ENCODE data around the gene WARS2.
"Not testable (repeated sequence)": the region's sequence is repeated elsewhere in the genome, so short reads cannot be mapped to it uniquely, and the experiment has no call there.

Gene WARS2

DNA sequence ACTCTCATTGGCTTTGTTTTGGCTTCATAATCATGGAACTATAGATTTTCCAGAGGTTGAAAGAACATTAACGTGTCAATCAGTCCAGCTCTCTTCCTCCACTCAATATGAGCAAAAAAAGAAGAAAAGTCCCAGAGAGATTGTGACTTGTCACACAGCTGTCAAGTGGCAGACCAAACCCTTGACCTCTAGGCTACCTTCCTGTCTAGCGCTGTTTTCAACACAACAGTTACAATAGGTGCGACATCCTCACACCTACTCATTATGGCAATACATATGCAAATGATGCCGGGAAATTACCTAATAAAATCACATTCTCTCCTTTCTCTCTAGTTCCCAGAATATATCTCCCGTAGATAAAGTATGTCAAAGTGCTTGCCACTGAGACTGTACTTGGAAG lies 1.1 kb downstream of the WARS2 start:
- H3K27ac ChIP-seq = peak overlapping the region; percentile 95
- TF ChIP-seq, protein P1, sequence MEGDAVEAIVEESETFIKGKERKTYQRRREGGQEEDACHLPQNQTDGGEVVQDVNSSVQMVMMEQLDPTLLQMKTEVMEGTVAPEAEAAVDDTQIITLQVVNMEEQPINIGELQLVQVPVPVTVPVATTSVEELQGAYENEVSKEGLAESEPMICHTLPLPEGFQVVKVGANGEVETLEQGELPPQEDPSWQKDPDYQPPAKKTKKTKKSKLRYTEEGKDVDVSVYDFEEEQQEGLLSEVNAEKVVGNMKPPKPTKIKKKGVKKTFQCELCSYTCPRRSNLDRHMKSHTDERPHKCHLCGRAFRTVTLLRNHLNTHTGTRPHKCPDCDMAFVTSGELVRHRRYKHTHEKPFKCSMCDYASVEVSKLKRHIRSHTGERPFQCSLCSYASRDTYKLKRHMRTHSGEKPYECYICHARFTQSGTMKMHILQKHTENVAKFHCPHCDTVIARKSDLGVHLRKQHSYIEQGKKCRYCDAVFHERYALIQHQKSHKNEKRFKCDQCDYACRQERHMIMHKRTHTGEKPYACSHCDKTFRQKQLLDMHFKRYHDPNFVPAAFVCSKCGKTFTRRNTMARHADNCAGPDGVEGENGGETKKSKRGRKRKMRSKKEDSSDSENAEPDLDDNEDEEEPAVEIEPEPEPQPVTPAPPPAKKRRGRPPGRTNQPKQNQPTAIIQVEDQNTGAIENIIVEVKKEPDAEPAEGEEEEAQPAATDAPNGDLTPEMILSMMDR (IDR thresholded peaks at IDR 0.05) = no peak
- TF ChIP-seq ZFX (IDR thresholded peaks at IDR 0.05; ENCODE audit: borderline replicate concordance) = no peak

DNA sequence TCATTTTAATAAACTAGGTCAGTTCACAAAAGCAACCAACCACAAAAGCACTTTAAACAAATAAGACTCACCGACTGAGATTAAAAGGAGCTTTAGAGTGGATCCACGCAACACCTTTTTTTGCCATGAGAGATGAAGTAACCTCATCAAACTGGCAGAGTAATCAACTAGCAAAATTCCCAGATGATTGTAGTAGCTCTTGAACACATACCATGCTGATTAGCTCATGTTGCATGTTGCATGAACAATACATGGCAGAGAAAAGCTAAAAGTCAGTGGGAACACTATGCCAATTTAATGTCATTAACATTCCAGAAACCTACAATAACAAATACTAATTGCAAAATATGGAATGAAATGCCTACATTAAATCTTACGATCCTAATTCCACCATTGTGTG lies 4.1 kb downstream of the WARS2 start:
- no peak overlapping the region for H3K27ac ChIP-seq
- TF ChIP-seq ZFX (IDR thresholded peaks at IDR 0.05; ENCODE audit: borderline replicate concordance) = no peak
- TF ChIP-seq, protein P1 (IDR thresholded peaks at IDR 0.05) = no peak

- TF ChIP-seq, protein P1 (IDR thresholded peaks at IDR 0.05) = no peak
- TF ChIP-seq ZFX (IDR thresholded peaks at IDR 0.05; ENCODE audit: borderline replicate concordance) = no peak
Observed at GRCh38 chr1:119133987-119134386, 6.5 kb downstream of the WARS2 start.

DNA sequence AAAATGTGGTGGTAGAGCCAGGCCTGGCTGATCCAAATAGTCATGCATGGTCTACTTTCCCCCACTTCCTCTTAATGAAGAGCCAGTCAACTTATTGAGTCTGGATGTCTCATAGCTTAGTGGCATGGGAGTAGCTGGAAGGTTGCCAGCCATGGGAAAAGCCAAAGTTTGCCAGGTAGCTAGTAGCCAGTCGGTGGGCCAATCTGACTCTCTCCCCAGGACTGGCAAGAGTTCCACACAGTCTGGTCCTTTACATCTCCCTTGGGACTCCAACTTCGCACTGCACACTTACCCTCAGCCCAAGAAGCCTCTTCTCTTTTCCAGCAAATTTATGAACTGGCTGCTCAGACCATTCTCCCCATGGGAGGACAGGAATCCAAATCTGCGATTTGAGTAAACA lies 8.3 kb downstream of the WARS2 start:
- H3K27ac ChIP-seq = no peak overlapping the region
- no peak for TF ChIP-seq ZFX (IDR thresholded peaks at IDR 0.05; ENCODE audit: borderline replicate concordance)
- TF ChIP-seq, protein P1 (IDR thresholded peaks at IDR 0.05) = no peak

More at GRCh38 chr1:119133987-119134386, 6.5 kb downstream of the WARS2 start:
- no peak overlapping the region for H3K27ac ChIP-seq

- no peak overlapping the region for H3K27ac ChIP-seq
- no peak for TF ChIP-seq ZFX (IDR thresholded peaks at IDR 0.05; ENCODE audit: borderline replicate concordance)
- TF ChIP-seq, protein P1 (IDR thresholded peaks at IDR 0.05) = no peak
Observed at GRCh38 chr1:119125874-119126273, 14.6 kb downstream of the WARS2 start.

DNA sequence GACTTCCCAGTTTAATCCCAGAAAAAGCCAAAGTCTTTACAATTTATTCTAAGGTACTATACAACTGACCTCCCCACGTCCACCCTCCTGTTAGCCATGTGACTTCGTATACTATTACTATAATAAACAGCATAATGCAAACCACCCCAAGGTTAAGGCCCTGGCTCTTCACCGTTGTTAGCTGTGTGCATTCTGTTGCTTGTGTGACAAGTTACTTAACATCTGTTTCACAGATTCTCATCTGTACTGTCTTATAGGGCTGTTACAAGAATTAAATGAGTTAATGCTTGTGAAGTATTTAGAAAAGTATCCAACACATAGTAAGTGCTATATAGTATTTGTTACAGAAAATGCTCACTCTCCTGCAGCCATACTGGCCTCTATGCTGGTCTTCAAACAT lies 15.7 kb downstream of the WARS2 start:
- TF ChIP-seq, protein P1 (IDR thresholded peaks at IDR 0.05) = no peak
- TF ChIP-seq ZFX (IDR thresholded peaks at IDR 0.05; ENCODE audit: borderline replicate concordance) = no peak
- H3K27ac ChIP-seq = no peak overlapping the region

DNA sequence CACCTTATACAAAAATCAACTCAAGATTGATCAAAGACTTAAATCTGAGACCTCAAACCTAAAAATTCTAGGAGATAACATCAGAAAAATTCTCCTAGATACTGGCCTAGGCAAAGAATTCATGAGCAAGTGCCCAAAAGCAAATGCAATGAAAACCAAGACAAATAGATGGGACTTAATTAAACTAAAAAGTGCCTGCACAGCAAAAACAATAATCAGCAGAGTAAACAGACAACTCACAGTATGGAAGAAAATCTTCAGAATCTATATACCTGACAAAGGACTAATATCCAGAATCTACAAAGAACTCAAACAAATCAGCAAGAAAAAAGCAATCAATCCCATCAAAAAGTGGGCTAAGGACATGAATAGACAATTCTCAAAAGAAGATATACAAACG lies 18.6 kb downstream of the WARS2 start:
- not testable (repeated sequence) for H3K27ac ChIP-seq

DNA sequence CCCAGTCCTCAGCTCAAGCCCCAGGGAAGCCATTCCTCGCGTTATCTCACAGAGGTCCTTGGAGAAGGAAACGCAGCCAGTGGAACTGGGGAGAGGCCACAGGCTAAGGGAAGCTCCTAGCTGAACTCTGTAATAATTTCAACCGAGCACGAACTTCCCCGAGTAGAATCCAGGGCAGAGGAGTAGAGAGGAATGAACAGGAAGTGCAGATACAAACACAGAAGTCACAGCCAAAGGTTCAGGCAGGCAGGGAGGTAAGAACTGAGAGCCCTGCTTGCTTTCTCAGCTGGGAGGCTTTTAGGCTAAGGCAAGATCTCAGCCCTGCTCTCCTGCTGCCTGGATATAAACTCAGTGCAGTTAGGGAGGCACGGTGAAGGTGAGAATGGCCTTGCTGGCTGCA lies 23.7 kb downstream of the WARS2 start:
- H3K27ac ChIP-seq = no peak overlapping the region
- TF ChIP-seq ZFX (IDR thresholded peaks at IDR 0.05; ENCODE audit: borderline replicate concordance) = no peak
- TF ChIP-seq, protein P1 (IDR thresholded peaks at IDR 0.05) = no peak
